Muscle layer of duodenum (tissue), 2 donors: ENCODE data around the gene ARHGAP45.
A peak's percentile ranks its signal among the peaks of the same experiment; 100 is the strongest.

Source experiments
- H3K27ac ChIP-seq: one replicate; pipeline ENCODE4 v1.7.0; 2013; ENCODE audit warnings: mild to moderate bottlenecking, low read length
- H3K27me3 ChIP-seq: one replicate; pipeline ENCODE4 v1.7.0; 2013; ENCODE audit warnings: low read depth, mild to moderate bottlenecking, control low read depth, low read length
- H3K36me3 ChIP-seq, 2 donors: one replicate each; pipeline ENCODE4 v1.7.0; 2013; ENCODE audit warnings: low read length in 2 of 2, control low read depth in 1 of 2, mild to moderate bottlenecking in 1 of 2; ENCODE audit not compliant: insufficient read depth in 2 of 2, control insufficient read depth in 1 of 2
- H3K4me1 ChIP-seq, 2 donors: one replicate each; pipeline ENCODE4 v1.7.0; 2013; ENCODE audit warnings: low read length in 2 of 2, mild to moderate bottlenecking in 2 of 2, control low read depth in 1 of 2, moderate library complexity in 1 of 2; ENCODE audit not compliant: insufficient read depth in 2 of 2, control insufficient read depth in 1 of 2
- H3K4me3 ChIP-seq, 2 donors: one replicate each; pipeline ENCODE4 v1.7.0; 2013; ENCODE audit warnings: low read length in 2 of 2, low read depth in 1 of 2, mild to moderate bottlenecking in 1 of 2
- H3K9me3 ChIP-seq, 2 donors: one replicate each; pipeline ENCODE4 v1.7.0; 2013; ENCODE audit warnings: low read length in 2 of 2, control low read depth in 1 of 2, mild to moderate bottlenecking in 1 of 2; ENCODE audit not compliant: control insufficient read depth in 1 of 2
- donor health status: healthy.

ARHGAP45 gene

DNA sequence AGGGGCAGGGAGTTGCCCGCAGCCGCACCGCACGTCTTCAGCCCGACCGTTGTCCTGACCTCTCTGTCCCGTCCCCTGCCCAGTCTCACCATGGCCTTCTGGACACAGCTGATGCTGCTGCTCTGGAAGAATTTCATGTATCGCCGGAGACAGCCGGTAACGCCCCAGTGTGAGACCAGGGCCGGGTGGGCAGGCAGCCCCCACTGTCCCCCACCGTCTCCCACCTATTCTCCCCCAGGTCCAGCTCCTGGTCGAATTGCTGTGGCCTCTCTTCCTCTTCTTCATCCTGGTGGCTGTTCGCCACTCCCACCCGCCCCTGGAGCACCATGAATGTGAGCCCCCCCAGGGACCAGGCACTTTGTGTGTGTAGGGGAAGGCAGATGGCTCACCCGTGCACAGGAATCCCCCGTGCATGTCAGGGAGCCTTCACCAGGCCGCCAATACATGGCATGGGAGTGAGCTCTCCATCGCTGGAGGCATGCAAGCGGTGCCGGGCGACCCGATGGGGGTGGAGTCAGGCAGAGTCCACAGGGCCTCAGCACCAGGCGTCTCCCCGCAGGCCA, 25.6 kb upstream of the ARHGAP45 start:
- Histone ChIP-seq H3K27me3 (no peaks in the 10 kb centered on the region), H3K36me3 (peaks cover 0 to 2% of the 10 kb centered on the region in 2 donors), H3K27ac (no peak overlapping the region), H3K4me3 (peak overlapping the region; percentile 81 to 85), H3K9me3 (no peaks in the 10 kb centered on the region), H3K4me1 (peaks cover 0 to 28% of the 10 kb centered on the region in 2 donors)

DNA sequence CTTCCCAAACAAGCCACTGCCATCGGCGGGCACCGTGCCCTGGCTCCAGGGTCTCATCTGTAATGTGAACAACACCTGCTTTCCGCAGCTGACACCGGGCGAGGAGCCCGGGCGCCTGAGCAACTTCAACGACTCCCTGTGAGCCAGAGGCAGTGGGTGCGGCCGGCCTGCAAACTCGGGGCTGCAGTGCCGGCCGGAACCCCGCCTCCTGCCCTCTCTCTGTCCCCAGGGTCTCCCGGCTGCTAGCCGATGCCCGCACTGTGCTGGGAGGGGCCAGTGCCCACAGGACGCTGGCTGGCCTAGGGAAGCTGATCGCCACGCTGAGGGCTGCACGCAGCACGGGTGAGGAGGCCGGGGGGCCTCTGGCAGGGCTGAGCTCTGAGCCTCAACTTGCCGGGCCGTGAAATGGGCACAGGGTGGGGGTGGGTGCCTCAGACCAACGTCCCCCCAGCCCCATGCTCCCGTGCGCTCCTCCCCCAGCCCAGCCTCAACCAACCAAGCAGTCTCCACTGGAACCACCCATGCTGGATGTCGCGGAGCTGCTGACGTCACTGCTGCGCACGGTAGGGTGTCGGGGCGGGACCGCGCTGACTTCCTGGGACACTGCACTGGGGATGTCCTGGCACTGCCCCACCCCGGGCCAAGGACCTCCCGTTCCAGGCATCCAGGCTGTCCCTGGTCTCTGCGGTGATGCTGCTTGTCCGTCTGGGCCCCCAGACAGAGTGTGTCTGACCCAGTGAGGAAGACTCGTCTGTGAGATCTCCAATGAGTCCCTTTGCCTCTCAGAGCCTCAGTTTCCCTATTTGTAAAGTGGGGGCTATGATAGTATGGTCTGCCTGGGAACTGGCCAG, 24.9 kb upstream of the ARHGAP45 start:
- Histone ChIP-seq H3K4me1 (peaks cover 0 to 28% of the 10 kb centered on the region in 2 donors), H3K27me3 (no peaks in the 10 kb centered on the region), H3K4me3 (no peak overlapping the region), H3K27ac (no peak overlapping the region), H3K36me3 (no peaks in the 10 kb centered on the region), H3K9me3 (no peaks in the 10 kb centered on the region)

DNA sequence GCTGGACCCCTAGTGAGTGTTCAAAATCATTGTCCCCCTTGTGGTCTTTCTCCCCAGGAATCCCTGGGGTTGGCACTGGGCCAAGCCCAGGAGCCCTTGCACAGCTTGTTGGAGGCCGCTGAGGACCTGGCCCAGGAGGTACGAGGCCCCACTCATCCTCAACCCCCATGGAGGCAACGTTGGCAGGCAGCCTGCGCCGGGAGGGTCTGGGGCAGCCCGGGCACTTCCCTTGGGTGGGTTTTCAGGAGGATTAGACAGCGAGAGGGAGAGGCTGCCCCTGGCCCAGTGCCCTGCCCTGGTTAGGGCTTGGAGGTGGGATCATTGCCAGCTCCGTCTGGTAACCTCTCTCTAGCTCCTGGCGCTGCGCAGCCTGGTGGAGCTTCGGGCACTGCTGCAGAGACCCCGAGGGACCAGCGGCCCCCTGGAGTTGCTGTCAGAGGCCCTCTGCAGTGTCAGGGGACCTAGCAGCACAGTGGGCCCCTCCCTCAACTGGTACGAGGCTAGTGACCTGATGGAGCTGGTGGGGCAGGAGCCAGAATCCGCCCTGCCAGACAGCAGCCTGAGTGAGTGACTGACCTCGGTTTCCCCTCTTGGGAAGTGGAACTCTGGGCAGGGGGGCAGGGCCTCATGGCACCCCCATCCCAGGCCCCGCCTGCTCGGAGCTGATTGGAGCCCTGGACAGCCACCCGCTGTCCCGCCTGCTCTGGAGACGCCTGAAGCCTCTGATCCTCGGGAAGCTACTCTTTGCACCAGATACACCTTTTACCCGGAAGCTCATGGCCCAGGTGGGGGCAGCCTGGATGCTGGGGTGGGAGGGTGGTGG, 24.1 kb upstream of the ARHGAP45 start:
- Histone ChIP-seq H3K27ac (no peak overlapping the region), H3K36me3 (no peaks in the 10 kb centered on the region), H3K9me3 (no peaks in the 10 kb centered on the region), H3K4me3 (no peak overlapping the region), H3K27me3 (no peaks in the 10 kb centered on the region), H3K4me1 (peaks cover 0 to 28% of the 10 kb centered on the region in 2 donors)

DNA sequence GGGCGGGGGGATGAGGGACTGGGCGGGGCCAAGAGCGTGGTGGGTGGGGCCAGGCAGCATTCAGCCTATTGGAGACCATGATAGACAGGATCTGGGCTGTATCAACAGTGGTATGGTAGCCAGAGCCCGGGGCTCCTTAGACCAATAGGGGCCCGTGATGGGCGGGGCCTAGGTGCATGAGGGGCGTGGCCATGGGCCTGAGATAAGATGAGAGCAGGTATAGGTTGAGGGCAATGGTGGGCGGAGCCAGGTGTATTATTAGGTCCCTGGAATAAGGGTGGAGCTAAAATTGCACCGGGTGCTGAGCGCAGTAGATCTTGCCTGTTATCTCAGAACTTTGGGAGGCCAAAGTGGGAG, 21.7 kb upstream of the ARHGAP45 start:
- Histone ChIP-seq H3K27ac (no peak overlapping the region), H3K27me3 (no peaks in the 10 kb centered on the region), H3K4me1 (peaks cover 0 to 18% of the 10 kb centered on the region in 2 donors), H3K9me3 (no peaks in the 10 kb centered on the region), H3K4me3 (no peak overlapping the region), H3K36me3 (no peaks in the 10 kb centered on the region)

DNA sequence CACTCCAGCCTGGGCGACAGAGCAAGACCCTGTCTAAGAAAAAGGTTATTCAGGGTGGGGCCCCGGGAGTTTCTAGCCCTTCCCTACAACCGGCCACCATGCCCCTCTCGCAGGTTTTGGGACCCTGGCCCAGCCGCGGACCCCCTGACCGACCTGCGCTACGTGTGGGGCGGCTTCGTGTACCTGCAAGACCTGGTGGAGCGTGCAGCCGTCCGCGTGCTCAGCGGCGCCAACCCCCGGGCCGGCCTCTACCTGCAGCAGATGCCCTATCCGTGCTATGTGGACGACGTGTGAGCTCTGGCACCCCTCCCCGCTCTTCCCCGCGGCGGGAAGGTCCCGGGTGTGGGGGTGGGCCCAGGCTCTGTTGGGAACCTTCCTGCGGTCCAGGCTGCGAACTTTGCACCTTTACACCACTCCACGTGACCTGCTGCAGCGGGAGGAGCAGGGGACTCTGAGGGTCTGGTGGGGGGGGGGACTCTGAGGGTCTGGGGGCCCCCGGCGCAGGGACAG, 20.8 kb upstream of the ARHGAP45 start:
- Histone ChIP-seq H3K27ac (no peak overlapping the region), H3K36me3 (no peaks in the 10 kb centered on the region), H3K4me1 (peaks cover 0 to 8% of the 10 kb centered on the region in 2 donors), H3K4me3 (no peak overlapping the region), H3K9me3 (no peaks in the 10 kb centered on the region), H3K27me3 (no peaks in the 10 kb centered on the region)

DNA sequence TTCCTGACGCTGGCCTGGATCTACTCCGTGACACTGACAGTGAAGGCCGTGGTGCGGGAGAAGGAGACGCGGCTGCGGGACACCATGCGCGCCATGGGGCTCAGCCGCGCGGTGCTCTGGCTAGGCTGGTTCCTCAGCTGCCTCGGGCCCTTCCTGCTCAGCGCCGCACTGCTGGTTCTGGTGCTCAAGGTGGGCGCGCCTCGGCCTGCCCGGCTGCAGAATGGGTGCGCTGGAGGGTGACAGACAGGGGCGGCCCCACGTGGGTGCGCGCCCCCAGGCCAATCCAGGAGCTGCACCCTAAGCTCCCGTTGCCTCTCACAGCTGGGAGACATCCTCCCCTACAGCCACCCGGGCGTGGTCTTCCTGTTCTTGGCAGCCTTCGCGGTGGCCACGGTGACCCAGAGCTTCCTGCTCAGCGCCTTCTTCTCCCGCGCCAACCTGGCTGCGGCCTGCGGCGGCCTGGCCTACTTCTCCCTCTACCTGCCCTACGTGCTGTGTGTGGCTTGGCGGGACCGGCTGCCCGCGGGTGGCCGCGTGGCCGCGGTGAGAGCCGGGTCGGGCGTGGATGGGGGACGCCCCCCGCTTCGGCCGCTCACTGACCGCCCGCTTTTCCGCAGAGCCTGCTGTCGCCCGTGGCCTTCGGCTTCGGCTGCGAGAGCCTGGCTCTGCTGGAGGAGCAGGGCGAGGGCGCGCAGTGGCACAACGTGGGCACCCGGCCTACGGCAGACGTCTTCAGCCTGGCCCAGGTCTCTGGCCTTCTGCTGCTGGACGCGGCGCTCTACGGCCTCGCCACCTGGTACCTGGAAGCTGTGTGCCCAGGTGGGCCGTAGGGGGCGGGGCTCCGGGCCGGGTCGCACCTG, 19.9 kb upstream of the ARHGAP45 start:
- H3K4me3 ChIP-seq: no peak overlapping the region
- no peaks in the 10 kb centered on the region for H3K27me3 ChIP-seq
- H3K27ac ChIP-seq: no peak overlapping the region
- H3K36me3 ChIP-seq: no peaks in the 10 kb centered on the region
- no peaks in the 10 kb centered on the region for H3K9me3 ChIP-seq
- H3K4me1 ChIP-seq: no peaks in the 10 kb centered on the region

DNA sequence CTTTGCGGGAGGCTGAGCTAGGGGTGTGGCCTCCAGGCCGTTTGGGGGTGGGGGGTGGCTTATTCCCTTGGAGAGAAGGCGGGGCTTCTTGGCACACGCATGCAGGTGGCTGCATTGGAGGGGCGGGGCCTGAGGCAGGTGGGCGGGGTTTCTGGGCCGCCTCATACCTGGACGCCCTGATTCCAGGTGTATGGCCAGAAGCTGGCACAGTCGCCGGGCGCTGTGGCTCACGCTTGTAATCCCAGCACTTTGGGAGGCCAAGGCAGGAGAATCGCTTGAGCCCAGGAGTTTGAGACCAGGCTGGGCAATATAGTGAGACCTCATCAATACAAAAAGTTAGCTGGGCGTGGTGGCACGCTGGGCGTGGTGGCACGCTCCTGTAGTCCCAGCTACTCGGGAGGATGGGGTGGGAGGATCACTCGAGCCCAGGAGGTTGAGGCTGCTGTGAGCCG, 19.2 kb upstream of the ARHGAP45 start:
- H3K27me3 ChIP-seq: no peaks in the 10 kb centered on the region
- no peaks in the 10 kb centered on the region for H3K36me3 ChIP-seq
- no peak overlapping the region for H3K4me3 ChIP-seq
- H3K9me3 ChIP-seq: no peaks in the 10 kb centered on the region
- no peak overlapping the region for H3K27ac ChIP-seq
- no peaks in the 10 kb centered on the region for H3K4me1 ChIP-seq

DNA sequence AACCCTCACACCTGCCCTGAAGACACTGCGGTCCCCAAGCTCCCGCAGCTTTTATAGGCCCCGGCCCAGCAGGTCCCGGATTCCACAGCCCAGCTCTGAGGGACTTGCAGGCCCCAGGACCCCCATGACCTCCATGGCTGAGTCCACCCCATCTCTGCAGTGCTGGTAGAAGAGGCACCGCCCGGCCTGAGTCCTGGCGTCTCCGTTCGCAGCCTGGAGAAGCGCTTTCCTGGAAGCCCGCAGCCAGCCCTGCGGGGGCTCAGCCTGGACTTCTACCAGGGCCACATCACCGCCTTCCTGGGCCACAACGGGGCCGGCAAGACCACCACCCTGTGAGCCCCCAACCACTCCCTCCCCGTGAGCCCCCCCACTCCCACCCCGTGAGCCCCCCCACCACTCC, 17.9 kb upstream of the ARHGAP45 start:
- H3K4me1 ChIP-seq: no peaks in the 10 kb centered on the region
- no peak overlapping the region for H3K27ac ChIP-seq
- H3K36me3 ChIP-seq: no peaks in the 10 kb centered on the region
- no peak overlapping the region for H3K4me3 ChIP-seq
- no peaks in the 10 kb centered on the region for H3K9me3 ChIP-seq
- H3K27me3 ChIP-seq: no peaks in the 10 kb centered on the region

DNA sequence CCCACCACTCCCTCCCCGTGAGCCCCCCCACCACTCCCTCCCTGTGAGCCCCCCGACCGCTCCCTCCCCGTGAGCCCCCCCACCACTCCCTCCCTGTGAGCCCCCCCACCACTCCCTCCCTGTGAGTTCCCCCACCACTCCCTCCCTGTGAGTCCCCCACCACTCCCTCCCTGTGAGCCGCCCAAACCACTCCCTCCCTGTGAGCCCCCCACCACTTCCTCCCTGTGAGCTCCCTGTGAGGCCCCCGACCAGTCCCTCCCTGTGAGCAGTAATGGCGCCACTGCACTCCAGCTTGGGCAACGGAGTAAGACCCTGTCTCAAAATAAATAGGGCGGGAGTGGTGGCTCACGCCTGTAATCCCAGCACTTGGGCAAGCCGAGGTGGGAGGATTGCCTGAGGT, 17.2 kb upstream of the ARHGAP45 start:
- H3K4me1 ChIP-seq: no peaks in the 10 kb centered on the region
- no peaks in the 10 kb centered on the region for H3K9me3 ChIP-seq
- H3K4me3 ChIP-seq: no peak overlapping the region
- no peak overlapping the region for H3K27ac ChIP-seq
- H3K36me3 ChIP-seq: peaks cover 0 to under 1% of the 10 kb centered on the region in 2 donors
- no peaks in the 10 kb centered on the region for H3K27me3 ChIP-seq

DNA sequence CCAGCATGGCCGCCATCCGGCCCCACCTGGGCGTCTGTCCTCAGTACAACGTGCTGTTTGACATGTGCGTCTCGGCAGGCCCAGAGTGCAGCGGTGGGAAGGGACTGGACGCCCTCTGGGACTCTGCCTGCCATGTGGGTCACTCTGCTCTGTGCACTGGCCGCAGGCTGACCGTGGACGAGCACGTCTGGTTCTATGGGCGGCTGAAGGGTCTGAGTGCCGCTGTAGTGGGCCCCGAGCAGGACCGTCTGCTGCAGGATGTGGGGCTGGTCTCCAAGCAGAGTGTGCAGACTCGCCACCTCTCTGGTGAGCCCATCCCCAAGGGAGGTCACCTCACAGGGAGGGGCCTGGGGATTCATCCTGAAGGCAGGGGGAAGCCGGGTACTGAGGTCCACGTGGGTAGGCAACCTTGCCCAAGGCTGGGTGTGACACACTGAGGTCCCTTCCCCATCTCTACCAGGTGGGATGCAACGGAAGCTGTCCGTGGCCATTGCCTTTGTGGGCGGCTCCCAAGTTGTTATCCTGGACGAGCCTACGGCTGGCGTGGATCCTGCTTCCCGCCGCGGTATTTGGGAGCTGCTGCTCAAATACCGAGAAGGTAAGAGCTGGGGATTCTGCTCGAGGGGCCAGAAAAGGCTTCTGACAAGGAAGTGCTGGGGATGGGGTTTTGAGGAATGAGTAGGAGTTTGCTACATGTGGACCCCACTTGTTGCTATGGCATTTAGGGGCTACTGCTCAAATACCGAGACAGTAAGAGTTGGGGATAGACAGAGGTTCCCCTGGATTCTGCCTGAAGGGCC, 15.8 kb upstream of the ARHGAP45 start:
- no peaks in the 10 kb centered on the region for H3K27me3 ChIP-seq
- peaks cover 0 to 10% of the 10 kb centered on the region in 2 donors for H3K36me3 ChIP-seq
- no peaks in the 10 kb centered on the region for H3K4me1 ChIP-seq
- H3K4me3 ChIP-seq: no peak overlapping the region
- peaks cover 0 to 4% of the 10 kb centered on the region in 2 donors for H3K9me3 ChIP-seq
- H3K27ac ChIP-seq: no peak overlapping the region
